Measurements from ENCODE around the gene SMNDC1.
"Not testable (repeated sequence)": the region's sequence is repeated elsewhere in the genome, so short reads cannot be mapped to it uniquely, and the experiment has no call there.

SMNDC1 gene

GRCh38 chr10:110304780-110305421 is at the start of gene SMNDC1:
SMNDC1 (minus strand) TSS chr10:110304920; CDS start chr10:110303587, 1,333 bp downstream.
- DNase-seq (ENCODE audit: low read depth) = peak; percentile 92

GRCh38 chr10:110354322-110354766 is 49.6 kb upstream of the SMNDC1 start:
- peak; percentile 63 for DNase-seq (ENCODE audit: low read depth)

- DNase-seq (ENCODE audit: low read depth) = peak; percentile 35
Observed at GRCh38 chr10:110353244-110354119, 48.8 kb upstream of the SMNDC1 start.

GRCh38 chr10:110352930-110353243 is 48.2 kb upstream of the SMNDC1 start:
- DNase-seq (ENCODE audit: low read depth) = no peak

- DNase-seq (ENCODE audit: low read depth) = no peak
Observed at GRCh38 chr10:110350812-110351211, 46.1 kb upstream of the SMNDC1 start.

GRCh38 chr10:110349831-110350230 is 45.1 kb upstream of the SMNDC1 start:
- no peak for DNase-seq (ENCODE audit: low read depth)

GRCh38 chr10:110349386-110349785 is 44.7 kb upstream of the SMNDC1 start:
- no peak for DNase-seq (ENCODE audit: low read depth)

GRCh38 chr10:110348336-110348735 is 43.6 kb upstream of the SMNDC1 start:
- DNase-seq (ENCODE audit: low read depth) = no peak

GRCh38 chr10:110346914-110347313 is 42.2 kb upstream of the SMNDC1 start:
- DNase-seq (ENCODE audit: low read depth) = no peak

- no peak for DNase-seq (ENCODE audit: low read depth)
Observed at GRCh38 chr10:110345286-110345685, 40.6 kb upstream of the SMNDC1 start.

- DNase-seq (ENCODE audit: low read depth) = no peak
Observed at GRCh38 chr10:110344622-110345021, 39.9 kb upstream of the SMNDC1 start.

- DNase-seq (ENCODE audit: low read depth) = no peak
Observed at GRCh38 chr10:110343947-110344346, 39.2 kb upstream of the SMNDC1 start.

- DNase-seq (ENCODE audit: low read depth) = no peak
Observed at GRCh38 chr10:110340816-110341215, 36.1 kb upstream of the SMNDC1 start.

GRCh38 chr10:110340122-110340521 is 35.4 kb upstream of the SMNDC1 start:
- DNase-seq (ENCODE audit: low read depth) = no peak

- DNase-seq (ENCODE audit: low read depth) = no peak
Observed at GRCh38 chr10:110337906-110338305, 33.2 kb upstream of the SMNDC1 start.

- DNase-seq (ENCODE audit: low read depth) = no peak
Observed at GRCh38 chr10:110337401-110337800, 32.7 kb upstream of the SMNDC1 start.

GRCh38 chr10:110336111-110336721 is 31.5 kb upstream of the SMNDC1 start:
- DNase-seq (ENCODE audit: low read depth) = no peak

- no peak for DNase-seq (ENCODE audit: low read depth)
Observed at GRCh38 chr10:110335314-110336064, 30.8 kb upstream of the SMNDC1 start.

- DNase-seq (ENCODE audit: low read depth) = no peak
Observed at GRCh38 chr10:110334061-110334656, 29.4 kb upstream of the SMNDC1 start.

GRCh38 chr10:110331226-110331795 is 26.6 kb upstream of the SMNDC1 start:
- not testable (repeated sequence) for DNase-seq (ENCODE audit: low read depth)

GRCh38 chr10:110330675-110331074 is 26.0 kb upstream of the SMNDC1 start:
- no peak for DNase-seq (ENCODE audit: low read depth)

Data from stimulated activated CD8-positive, alpha-beta memory T cell treated with anti-CD3 and anti-CD28 coated beads, Interleukin-4, amount 100 ng/mL, for 24 hours (primary cell).